ENCODE measurements around the gene CLUH. TPM values are rescaled to one million over a fixed set of nuclear protein-coding genes. Genes with fewer than 3 reads are reported as not detected.

Gene CLUH
- total and polyA plus RNA-seq, 2 donors (not counting 1 experiment from before 2014, with no cell fraction given): 53.1 to 64.6 TPM

DNA sequence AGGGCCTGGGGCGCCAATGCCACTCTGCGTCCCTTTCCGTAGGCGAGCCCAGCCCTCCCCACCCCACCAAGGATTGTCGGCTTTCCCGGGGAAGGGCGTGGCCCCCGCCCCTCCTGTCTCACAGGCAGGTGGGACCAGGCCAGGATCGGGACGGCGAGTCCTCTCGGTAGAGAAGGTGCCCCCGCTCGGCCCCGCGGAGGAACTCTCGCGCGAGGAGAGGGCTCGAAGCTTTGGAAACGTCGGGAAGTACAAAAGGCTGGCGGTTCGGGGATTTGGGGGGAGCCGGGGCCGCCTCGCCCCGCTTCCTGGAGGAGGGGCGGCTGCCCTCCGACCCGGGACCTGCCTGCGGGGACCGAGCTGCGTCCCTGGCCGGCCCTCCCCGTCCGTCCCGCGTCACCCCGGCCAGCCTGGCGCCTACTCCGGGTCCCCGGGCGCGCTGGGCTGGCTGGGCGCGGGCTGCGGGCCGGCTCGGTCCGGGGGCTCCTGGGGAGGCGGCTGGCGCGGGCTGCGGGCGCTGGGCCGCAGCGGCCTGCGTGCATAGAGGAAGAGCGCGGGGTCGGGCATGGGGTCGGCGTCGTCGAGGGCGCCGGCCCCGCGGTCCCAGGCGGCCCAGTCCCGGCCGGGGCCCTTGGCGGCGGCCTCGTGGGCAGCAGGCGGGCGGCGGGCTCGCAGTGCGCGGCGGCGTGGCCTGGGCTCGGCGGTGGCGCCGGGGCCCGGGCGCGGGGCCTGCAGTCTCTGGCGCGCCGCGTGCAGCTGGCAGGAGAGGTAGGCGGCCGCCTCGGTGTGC, 12.6 kb upstream of the CLUH start:
- no peak for TF ChIP-seq EZH2 (IDR thresholded peaks at IDR 0.05; ENCODE audit: borderline replicate concordance, insufficient read depth, low read depth, low read length, poor library complexity, severe bottlenecking)
- TF ChIP-seq, protein P1, sequence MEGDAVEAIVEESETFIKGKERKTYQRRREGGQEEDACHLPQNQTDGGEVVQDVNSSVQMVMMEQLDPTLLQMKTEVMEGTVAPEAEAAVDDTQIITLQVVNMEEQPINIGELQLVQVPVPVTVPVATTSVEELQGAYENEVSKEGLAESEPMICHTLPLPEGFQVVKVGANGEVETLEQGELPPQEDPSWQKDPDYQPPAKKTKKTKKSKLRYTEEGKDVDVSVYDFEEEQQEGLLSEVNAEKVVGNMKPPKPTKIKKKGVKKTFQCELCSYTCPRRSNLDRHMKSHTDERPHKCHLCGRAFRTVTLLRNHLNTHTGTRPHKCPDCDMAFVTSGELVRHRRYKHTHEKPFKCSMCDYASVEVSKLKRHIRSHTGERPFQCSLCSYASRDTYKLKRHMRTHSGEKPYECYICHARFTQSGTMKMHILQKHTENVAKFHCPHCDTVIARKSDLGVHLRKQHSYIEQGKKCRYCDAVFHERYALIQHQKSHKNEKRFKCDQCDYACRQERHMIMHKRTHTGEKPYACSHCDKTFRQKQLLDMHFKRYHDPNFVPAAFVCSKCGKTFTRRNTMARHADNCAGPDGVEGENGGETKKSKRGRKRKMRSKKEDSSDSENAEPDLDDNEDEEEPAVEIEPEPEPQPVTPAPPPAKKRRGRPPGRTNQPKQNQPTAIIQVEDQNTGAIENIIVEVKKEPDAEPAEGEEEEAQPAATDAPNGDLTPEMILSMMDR (IDR thresholded peaks at IDR 0.05): no peak
- Mint-ChIP-seq H3K27me3 (peaks cover 15% of the 10 kb centered on the region), H3K4me1 (peaks cover 4% of the 10 kb centered on the region), H3K4me3 (peak overlapping the region; percentile 72), H3K27ac (no peak overlapping the region), H3K9me3 (ENCODE audit: insufficient read depth) (no peaks in the 10 kb centered on the region)
- no peak for ATAC-seq (ENCODE audit: low read depth)
- Histone ChIP-seq H3K27me3 (replicated peaks in 1 of 4; ENCODE audit: control extremely low read depth in 1 of 4, control insufficient read depth in 3 of 4, insufficient read depth in 4 of 4, low read length in 3 of 4) (peaks cover 0 to 32% (median 6%) of the 10 kb centered on the region in 4 experiments), H3K4me1 (ENCODE audit: control insufficient read depth in 2 of 2, insufficient read depth in 2 of 2, low read length in 2 of 2) (peaks cover 4 to 6% of the 10 kb centered on the region in 2 donors), H3K27ac (ENCODE audit: low read length in 2 of 2) (no peak overlapping the region), H3K79me2 (ENCODE audit: control insufficient read depth, insufficient read depth, low read length) (no peaks in the 10 kb centered on the region), H3K36me3 (replicated peaks in 1 of 2; ENCODE audit: control extremely low read depth in 1 of 2, control insufficient read depth in 1 of 2, extremely low read depth in 1 of 2, insufficient read depth in 2 of 2, low read length in 1 of 2) (no peaks in the 10 kb centered on the region), H4K20me1 (ENCODE audit: control insufficient read depth, insufficient read depth, low read length, poor library complexity, severe bottlenecking) (no peaks in the 10 kb centered on the region), H3K4me3 (ENCODE audit: control extremely low read depth in 1 of 5, extremely low read depth in 1 of 5, insufficient read depth in 1 of 5, low read depth in 2 of 5, low read length in 4 of 5) (peak overlapping the region in 2 of 5 experiments; percentile 17 to 19), H3K9me3 (ENCODE audit: control extremely low read depth in 1 of 3, control insufficient read depth in 2 of 3, insufficient read depth in 1 of 3, low read length in 2 of 3) (no peaks in the 10 kb centered on the region), H2AFZ (ENCODE audit: insufficient read depth, low read depth, low read length, poor library complexity, severe bottlenecking) (peak overlapping the region; percentile 28), H3K9ac (ENCODE audit: low read length) (no peak overlapping the region), H3K4me2 (replicated peaks; ENCODE audit: low read depth, low read length, poor library complexity, severe bottlenecking) (peak overlapping the region; percentile 71)
- intact Hi-C loops (cut with micrococcal nuclease): no loop called here
- ChIA-PET CTCF (interaction anchor here (1.8 to 2.0 kb wide), 2 partner anchors 103 to 288 kb away, joined by 3 to 5 read pairs; no protein-coding TSS in a partner anchor), POLR2A (no interaction called here)
- DNase-seq: no peak
- WGBS (ENCODE audit: insufficient coverage): 5% methylated on average over 95 of the region's 98 CpGs

GRCh38 chr17:2723505-2723996, 12.0 kb upstream of the CLUH start:
- Histone ChIP-seq H3K4me1 (ENCODE audit: control insufficient read depth in 2 of 2, insufficient read depth in 2 of 2, low read length in 2 of 2) (peaks cover 4 to 6% of the 10 kb centered on the region in 2 donors), H3K79me2 (ENCODE audit: control insufficient read depth, insufficient read depth, low read length) (no peaks in the 10 kb centered on the region), H3K9me3 (ENCODE audit: control extremely low read depth in 1 of 3, control insufficient read depth in 2 of 3, insufficient read depth in 1 of 3, low read length in 2 of 3) (no peaks in the 10 kb centered on the region), H3K27ac (ENCODE audit: low read length in 2 of 2) (no peak overlapping the region), H4K20me1 (ENCODE audit: control insufficient read depth, insufficient read depth, low read length, poor library complexity, severe bottlenecking) (no peaks in the 10 kb centered on the region), H3K4me2 (replicated peaks; ENCODE audit: low read depth, low read length, poor library complexity, severe bottlenecking) (no peak overlapping the region), H3K9ac (ENCODE audit: low read length) (no peak overlapping the region), H2AFZ (ENCODE audit: insufficient read depth, low read depth, low read length, poor library complexity, severe bottlenecking) (no peak overlapping the region), H3K36me3 (replicated peaks in 1 of 2; ENCODE audit: control extremely low read depth in 1 of 2, control insufficient read depth in 1 of 2, extremely low read depth in 1 of 2, insufficient read depth in 2 of 2, low read length in 1 of 2) (no peaks in the 10 kb centered on the region), H3K4me3 (ENCODE audit: control extremely low read depth in 1 of 5, extremely low read depth in 1 of 5, insufficient read depth in 1 of 5, low read depth in 2 of 5, low read length in 4 of 5) (no peak overlapping the region), H3K27me3 (replicated peaks in 1 of 4; ENCODE audit: control extremely low read depth in 1 of 4, control insufficient read depth in 3 of 4, insufficient read depth in 4 of 4, low read length in 3 of 4) (peaks cover 0 to 32% (median 6%) of the 10 kb centered on the region in 4 experiments)
- POLR2A ChIA-PET: no interaction called here
- Mint-ChIP-seq H3K4me1 (peaks cover 4% of the 10 kb centered on the region), H3K4me3 (no peak overlapping the region), H3K27me3 (peaks cover 15% of the 10 kb centered on the region), H3K9me3 (ENCODE audit: insufficient read depth) (no peaks in the 10 kb centered on the region), H3K27ac (no peak overlapping the region)
- intact Hi-C loops (cut with micrococcal nuclease): no loop called here
- 86% methylated on average over 12 of the region's 18 CpGs for WGBS (ENCODE audit: insufficient coverage)
- DNase-seq: no peak
- CTCF ChIA-PET: no interaction called here
- no peak for TF ChIP-seq EZH2 (IDR thresholded peaks at IDR 0.05; ENCODE audit: borderline replicate concordance, insufficient read depth, low read depth, low read length, poor library complexity, severe bottlenecking)
- TF ChIP-seq, protein P1 (IDR thresholded peaks at IDR 0.05): no peak
- no peak for ATAC-seq (ENCODE audit: low read depth)

Measured in B cell (primary cell).